GM12801 (cell line): ENCODE results near the gene SCN4B.

Source experiments
- CTCF ChIP-seq: IDR thresholded peaks from one replicate; pipeline ENCODE4 v1.5.1; 2011; ENCODE audit warnings: control low read depth; ENCODE audit not compliant: insufficient read length; ENCODE audit errors: extremely low read depth

The SCN4B gene

GRCh38 chr11:118154641-118155040 lies 2.0 kb upstream of the SCN4B start:
- no peak for TF ChIP-seq CTCF

- TF ChIP-seq CTCF = no peak
Measured at GRCh38 chr11:118153976-118154375, 1.4 kb upstream of the SCN4B start.

- TF ChIP-seq CTCF = no peak
Measured at GRCh38 chr11:118153516-118153915, 893 bp upstream of the SCN4B start.

GRCh38 chr11:118152020-118152551 lies 537 bp downstream of the SCN4B start:
- no peak for TF ChIP-seq CTCF

GRCh38 chr11:118151431-118151830 lies 1.2 kb downstream of the SCN4B start:
- no peak for TF ChIP-seq CTCF

GRCh38 chr11:118149493-118149892 lies 3.1 kb downstream of the SCN4B start:
- TF ChIP-seq CTCF = no peak

- TF ChIP-seq CTCF = no peak
Measured at GRCh38 chr11:118148856-118149255, 3.8 kb downstream of the SCN4B start.

- TF ChIP-seq CTCF = no peak
Measured at GRCh38 chr11:118148240-118148639, 4.4 kb downstream of the SCN4B start.
